SU-DHL-6 (cell line): ENCODE measurements around the gene C2CD3.
"Not testable (repeated sequence)": the region's sequence is repeated elsewhere in the genome, so short reads cannot be mapped to it uniquely, and the experiment has no call there.

Experiments
- CTCF ChIP-seq: fragments of 200-600 bp; sonication (generic); IDR thresholded peaks from one replicate; pipeline ENCODE4 v1.5.1; 2017; ENCODE audit warnings: antibody characterized with exemption, mild to moderate bottlenecking, low read length, moderate library complexity; ENCODE audit not compliant: insufficient read depth, poor library complexity, severe bottlenecking
- EZH2phosphoT487 ChIP-seq: fragments of 200-600 bp; sonication (generic), shearing (Covaris generic); conservative IDR thresholded peaks from 2 replicates; pipeline ENCODE4 v1.6.1; 2018; ENCODE audit warnings: mild to moderate bottlenecking, antibody characterized with exemption, low read length, moderate library complexity, mixed read lengths

- not testable (repeated sequence) for TF ChIP-seq CTCF, EZH2phosphoT487
Observed at GRCh38 chr11:73985661-73986060, 185.1 kb downstream of the C2CD3 start.
